C4-2B (cell line): ENCODE measurements around the gene OR10H1.
A peak's percentile ranks its signal among the peaks of the same experiment; 100 is the strongest.

Source experiments
- H3K27ac ChIP-seq: fragments of 450-650 bp; 2 replicates; pipeline ENCODE4 v1.5.1; 2017
- ZFX ChIP-seq: fragments of 450-650 bp; IDR thresholded peaks from 2 replicates; pipeline ENCODE4 v1.6.1; 2017
- TF ChIP-seq, protein P1 (sequence below): fragments of 450-650 bp; conservative IDR thresholded peaks from 2 replicates; pipeline ENCODE4 v1.5.1; 2017; ENCODE audit warnings: mild to moderate bottlenecking

The OR10H1 gene

DNA sequence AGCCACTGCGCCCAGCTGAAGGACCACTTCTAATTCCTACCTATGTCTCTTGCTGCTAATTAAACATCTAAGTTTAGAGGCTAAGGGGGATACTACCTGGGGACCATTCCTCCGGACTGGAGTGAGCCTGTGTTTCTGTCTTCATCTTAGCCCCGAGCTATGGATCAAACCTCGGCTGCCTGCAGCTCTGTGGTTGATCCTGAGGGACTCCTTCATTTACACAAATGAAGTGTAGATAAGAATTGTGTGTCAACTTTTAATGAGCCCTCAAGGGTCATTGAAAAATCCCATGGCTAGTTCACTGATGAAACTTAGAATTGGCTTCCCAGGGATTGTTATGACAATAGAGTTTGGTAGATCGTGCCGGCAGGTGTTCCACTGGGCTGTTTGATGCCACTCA, 31.5 kb upstream of the OR10H1 start:
- H3K27ac ChIP-seq, result no peak overlapping the region
- no peak for TF ChIP-seq ZFX
- TF ChIP-seq, protein P1, sequence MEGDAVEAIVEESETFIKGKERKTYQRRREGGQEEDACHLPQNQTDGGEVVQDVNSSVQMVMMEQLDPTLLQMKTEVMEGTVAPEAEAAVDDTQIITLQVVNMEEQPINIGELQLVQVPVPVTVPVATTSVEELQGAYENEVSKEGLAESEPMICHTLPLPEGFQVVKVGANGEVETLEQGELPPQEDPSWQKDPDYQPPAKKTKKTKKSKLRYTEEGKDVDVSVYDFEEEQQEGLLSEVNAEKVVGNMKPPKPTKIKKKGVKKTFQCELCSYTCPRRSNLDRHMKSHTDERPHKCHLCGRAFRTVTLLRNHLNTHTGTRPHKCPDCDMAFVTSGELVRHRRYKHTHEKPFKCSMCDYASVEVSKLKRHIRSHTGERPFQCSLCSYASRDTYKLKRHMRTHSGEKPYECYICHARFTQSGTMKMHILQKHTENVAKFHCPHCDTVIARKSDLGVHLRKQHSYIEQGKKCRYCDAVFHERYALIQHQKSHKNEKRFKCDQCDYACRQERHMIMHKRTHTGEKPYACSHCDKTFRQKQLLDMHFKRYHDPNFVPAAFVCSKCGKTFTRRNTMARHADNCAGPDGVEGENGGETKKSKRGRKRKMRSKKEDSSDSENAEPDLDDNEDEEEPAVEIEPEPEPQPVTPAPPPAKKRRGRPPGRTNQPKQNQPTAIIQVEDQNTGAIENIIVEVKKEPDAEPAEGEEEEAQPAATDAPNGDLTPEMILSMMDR, result no peak

DNA sequence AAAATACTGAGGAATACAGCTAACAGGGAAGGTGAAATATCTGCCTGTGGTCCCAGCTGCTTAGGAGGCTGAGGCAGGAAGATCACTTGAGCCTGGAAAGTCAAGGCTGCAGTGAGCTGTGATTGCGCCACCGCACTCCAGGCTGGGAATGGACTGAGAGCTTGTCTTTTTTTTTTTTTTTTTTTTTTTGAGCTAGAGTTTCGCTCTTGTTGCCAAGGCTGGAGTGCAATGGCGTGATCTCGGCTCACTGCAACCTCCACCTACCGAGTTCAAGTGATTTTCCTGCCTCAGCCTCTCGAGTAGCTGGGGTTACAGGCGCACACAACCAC, 28.4 kb upstream of the OR10H1 start:
- peak overlapping the region; percentile 19; the same call in 1 of the 2 replicates for H3K27ac ChIP-seq

DNA sequence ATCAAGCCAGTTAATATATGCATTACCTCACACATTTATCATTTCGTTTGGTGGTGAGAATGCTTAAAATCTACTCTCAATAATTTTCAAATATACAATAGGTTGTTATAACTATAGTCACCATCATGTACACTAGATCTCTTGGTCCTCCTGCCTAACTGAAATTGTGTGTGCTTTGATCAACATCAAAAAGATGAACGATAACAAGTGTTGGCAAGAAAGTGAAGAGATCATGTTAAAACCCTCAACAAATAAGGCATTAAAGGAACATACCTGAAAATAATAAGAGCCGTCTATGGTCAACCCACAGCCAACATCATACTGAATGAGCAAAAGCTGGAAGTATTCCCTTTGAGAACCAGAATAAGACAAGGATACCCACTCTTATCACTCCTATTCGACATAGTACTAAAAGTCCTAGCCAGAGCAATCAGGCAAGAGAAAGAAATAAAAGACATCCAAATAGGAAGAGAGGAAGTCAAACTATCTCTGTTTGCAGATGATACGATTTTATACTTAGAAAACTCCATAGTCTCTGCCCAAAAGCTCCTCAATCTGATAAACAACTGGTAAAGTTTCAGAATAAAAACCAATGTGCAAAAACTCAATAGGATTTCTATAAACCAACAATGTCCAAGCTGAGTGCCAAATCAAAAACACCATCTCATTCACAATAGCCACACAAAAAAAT, 27.9 kb upstream of the OR10H1 start:
- peak overlapping the region; percentile 19; the same call in 1 of the 2 replicates for H3K27ac ChIP-seq
- no peak for TF ChIP-seq ZFX
- TF ChIP-seq, protein P1, result no peak

DNA sequence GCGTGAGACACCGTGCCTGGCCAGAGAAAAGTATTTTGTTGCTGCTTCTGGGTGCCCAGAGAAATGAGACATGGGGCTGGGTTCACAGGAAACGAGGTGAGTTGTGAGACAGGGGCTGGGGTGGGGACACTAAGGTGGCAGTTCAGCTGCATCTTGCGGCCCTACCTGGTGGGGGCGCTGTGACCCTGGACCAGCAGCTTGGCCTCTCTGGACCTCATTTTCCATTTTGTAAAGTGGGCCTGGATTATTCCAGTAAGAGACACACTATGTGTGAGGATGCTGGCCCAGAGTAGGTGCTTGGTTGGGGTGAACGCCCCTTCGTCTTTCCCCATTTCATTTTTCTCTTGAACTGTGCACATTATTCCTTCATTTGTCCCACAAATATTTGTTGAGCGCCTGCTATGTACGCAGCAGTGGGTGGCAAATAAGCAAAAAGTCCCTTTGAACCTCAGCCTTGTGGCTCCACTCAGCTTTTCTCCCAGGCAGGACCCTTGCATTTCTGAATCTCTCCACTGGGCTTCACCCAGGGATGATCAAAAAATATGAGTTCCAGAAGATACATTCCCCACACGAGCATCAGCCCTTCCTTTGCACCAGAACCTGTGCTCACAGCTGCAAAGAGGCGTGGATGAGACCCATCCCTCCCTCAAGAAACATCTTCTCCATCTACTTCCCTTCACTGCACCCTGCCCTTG, 26.6 kb upstream of the OR10H1 start:
- no peak for TF ChIP-seq ZFX
- TF ChIP-seq, protein P1, result peak; percentile 38
- peak overlapping the region; percentile 40 for H3K27ac ChIP-seq

DNA sequence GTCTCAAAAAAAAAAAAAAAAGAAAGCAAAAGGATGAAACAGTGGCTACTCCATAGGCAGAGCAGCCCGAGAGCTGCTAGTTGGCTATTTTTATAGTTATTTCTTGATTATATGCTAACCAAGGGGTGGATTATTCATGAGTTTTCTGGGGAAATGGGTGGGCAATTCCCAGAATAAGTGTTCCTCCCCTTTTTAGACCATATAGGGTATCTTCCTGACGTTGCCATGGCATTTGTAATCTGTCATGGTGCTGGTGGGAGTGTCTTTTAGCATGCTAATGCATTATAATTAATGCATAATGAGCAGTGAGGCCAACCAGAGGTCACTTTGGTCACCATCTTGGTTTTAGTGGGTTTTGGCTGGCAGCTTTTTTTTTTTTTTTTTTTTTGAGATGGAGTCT, 25.4 kb upstream of the OR10H1 start:
- TF ChIP-seq ZFX, result no peak
- TF ChIP-seq, protein P1, result no peak
- H3K27ac ChIP-seq, result 0 out of 2 replicates have a peak overlapping the region, but pooled peaks have one; percentile 78

DNA sequence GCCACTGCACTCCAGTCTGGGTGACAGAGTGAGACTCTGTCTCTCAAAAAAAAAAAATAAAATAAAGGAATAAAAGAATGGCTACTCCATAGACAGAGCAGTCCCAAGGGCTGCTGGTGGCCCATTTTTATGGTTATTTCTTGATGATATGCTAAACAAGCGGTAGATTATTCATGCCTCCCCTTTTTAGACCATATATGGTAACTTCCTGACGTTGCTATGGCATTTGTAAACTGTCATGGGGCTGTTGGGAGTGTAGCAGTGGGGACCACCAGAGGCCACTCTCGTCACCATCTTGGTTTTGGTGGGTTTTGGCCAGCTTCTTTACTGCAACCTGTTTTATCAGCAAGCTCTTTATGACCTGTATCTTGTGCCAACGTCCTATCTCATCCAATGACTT, 24.4 kb upstream of the OR10H1 start:
- peak overlapping the region; percentile 78 for H3K27ac ChIP-seq

DNA sequence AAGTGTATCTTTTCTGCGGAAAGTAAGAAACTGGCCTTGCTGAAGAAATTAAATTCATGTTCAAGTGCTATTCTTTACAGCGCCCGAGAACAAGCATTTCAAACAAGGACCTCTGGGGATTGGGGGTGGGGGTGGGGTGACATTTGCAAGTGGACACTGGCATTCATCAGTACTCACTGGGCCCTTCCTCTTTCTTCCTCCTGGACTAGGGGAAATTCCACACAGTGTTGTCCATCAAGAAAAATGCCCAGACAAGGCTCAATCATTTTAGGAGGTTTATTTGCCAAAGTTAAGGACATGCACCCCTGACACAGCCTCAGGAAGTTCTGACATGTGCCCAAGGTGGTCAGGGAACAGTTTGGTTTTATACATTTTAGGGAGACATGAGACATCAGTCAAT, 22.9 kb upstream of the OR10H1 start:
- TF ChIP-seq, protein P1, result no peak
- TF ChIP-seq ZFX, result no peak
- H3K27ac ChIP-seq, result peak overlapping the region; percentile 78

DNA sequence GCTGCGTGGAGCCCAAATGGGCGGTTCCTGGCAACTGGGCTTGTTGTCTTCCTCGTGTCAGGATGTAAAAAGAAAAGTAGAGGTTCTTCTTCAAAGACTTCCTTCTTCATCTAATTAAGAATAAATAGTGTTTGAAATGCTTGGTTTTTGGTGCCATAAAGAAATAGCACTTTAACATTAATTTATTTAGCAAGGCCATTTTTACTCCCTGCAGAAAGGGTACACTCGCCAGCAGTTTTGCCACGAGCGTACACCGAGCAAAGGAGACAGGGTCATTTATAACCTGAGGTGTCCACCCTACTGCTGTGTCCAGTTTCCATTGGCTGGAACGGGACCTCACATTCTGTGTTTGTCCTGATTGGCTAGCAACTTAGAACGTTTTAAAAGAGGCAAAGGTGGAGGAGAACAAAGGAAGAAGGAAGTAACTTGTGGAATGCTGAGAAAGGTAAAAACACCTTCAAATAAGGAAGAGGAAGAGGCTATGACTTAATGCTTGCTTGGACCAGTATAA, 21.8 kb upstream of the OR10H1 start:
- H3K27ac ChIP-seq, result peak overlapping the region; percentile 100
- no peak for TF ChIP-seq ZFX
- TF ChIP-seq, protein P1, result no peak
